GM23338 (cell line): ENCODE data around the gene CDKN2D. TPM values are rescaled to one million over a fixed set of nuclear protein-coding genes. Genes with fewer than 3 reads are reported as not detected.

ENCODE experiments used
- ATAC-seq: fragments of 200-7000 bp; cut with Tn5 transposase; 3 replicates; pipeline ENCODE4 v1.9.1; 2020
- DNase-seq: peaks from one replicate; pipeline ENCODE4 v3.0.0-alpha.2; 2015; ENCODE audit warnings: low spot score
- H2AFZ ChIP-seq: fragments of 200-600 bp; sonication (generic); 2 replicates; pipeline ENCODE4 v1.8.0; 2016; ENCODE audit warnings: antibody characterized with exemption, mild to moderate bottlenecking, moderate library complexity
- H3F3A ChIP-seq: fragments of 200-600 bp; sonication (generic); replicated peaks from 2 replicates; pipeline ENCODE4 v1.8.0; 2017; ENCODE audit warnings: antibody characterized with exemption, mixed run types, low read depth
- H3K27ac ChIP-seq: fragments of 200-600 bp; sonication (generic); 2 replicates; pipeline ENCODE4 v1.6.1; 2016; ENCODE audit warnings: low read depth
- H3K27me3 ChIP-seq: fragments of 200-600 bp; sonication (generic); 2 replicates; pipeline ENCODE4 v1.8.0; 2016; ENCODE audit warnings: mild to moderate bottlenecking, mixed run types, moderate library complexity; ENCODE audit not compliant: insufficient read depth
- H3K36me3 ChIP-seq: fragments of 200-600 bp; sonication (generic); 2 replicates; pipeline ENCODE4 v1.8.0; 2016; ENCODE audit warnings: mild to moderate bottlenecking; ENCODE audit not compliant: insufficient read depth
- H3K4me1 ChIP-seq: fragments of 200-600 bp; sonication (generic); 2 replicates; pipeline ENCODE4 v1.8.0; 2016; ENCODE audit warnings: mild to moderate bottlenecking, moderate library complexity; ENCODE audit not compliant: insufficient read depth
- H3K4me2 ChIP-seq: fragments of 200-600 bp; sonication (generic); 2 replicates; pipeline ENCODE4 v1.7.1; 2017; ENCODE audit warnings: mixed run types
- H3K4me3 ChIP-seq: fragments of 200-600 bp; sonication (generic); 2 replicates; pipeline ENCODE4 v1.6.1; 2016; ENCODE audit warnings: mixed run types
- H3K79me2 ChIP-seq: fragments of 200-600 bp; sonication (generic); replicated peaks from 2 replicates; pipeline ENCODE4 v1.8.0; 2017; ENCODE audit warnings: mild to moderate bottlenecking; ENCODE audit not compliant: insufficient read depth
- H3K9me2 ChIP-seq: fragments of 200-600 bp; sonication (generic); 2 replicates; pipeline ENCODE4 v1.8.0; 2017; ENCODE audit not compliant: insufficient read depth
- H4K20me1 ChIP-seq: fragments of 200-600 bp; sonication (generic); replicated peaks from 2 replicates; pipeline ENCODE4 v1.8.0; 2017; ENCODE audit warnings: mild to moderate bottlenecking; ENCODE audit not compliant: insufficient read depth
- H3K27ac Mint-ChIP-seq: 2 replicates; pipeline ENCODE4 v1.8.0; 2020; ENCODE audit warnings: inconsistent platforms, mild to moderate bottlenecking, moderate library complexity, mixed read lengths
- H3K27me3 Mint-ChIP-seq: 3 replicates; pipeline ENCODE4 v1.8.0; 2022; ENCODE audit warnings: low read depth, mild to moderate bottlenecking, moderate library complexity, mixed read lengths, inconsistent platforms; ENCODE audit not compliant: insufficient read depth, poor library complexity
- H3K36me3 Mint-ChIP-seq: 3 replicates; pipeline ENCODE4 v1.8.0; 2021; ENCODE audit warnings: low read depth, mild to moderate bottlenecking, inconsistent platforms, moderate library complexity, mixed read lengths
- H3K4me1 Mint-ChIP-seq: 3 replicates; pipeline ENCODE4 v1.8.0; 2020; ENCODE audit warnings: mild to moderate bottlenecking, inconsistent platforms, mixed read lengths
- H3K4me3 Mint-ChIP-seq: 3 replicates; pipeline ENCODE4 v1.8.0; 2021; ENCODE audit warnings: moderate library complexity, mild to moderate bottlenecking, inconsistent platforms, mixed read lengths
- H3K9me3 Mint-ChIP-seq: 3 replicates; pipeline ENCODE4 v1.8.0; 2020; ENCODE audit warnings: moderate library complexity, mild to moderate bottlenecking, inconsistent platforms, mixed read lengths
- CREB1 ChIP-seq: fragments of 250-450 bp; sonication (Bioruptor Pico); IDR thresholded peaks from 2 replicates; pipeline ENCODE4 v1.5.0; 2020; ENCODE audit warnings: low read depth, mild to moderate bottlenecking, moderate library complexity
- ETS1 ChIP-seq: IDR thresholded peaks from 2 replicates; pipeline ENCODE4 v1.6.1; 2016; ENCODE audit warnings: antibody characterized with exemption
- EZH2 ChIP-seq: fragments of 200-600 bp; sonication (generic); IDR thresholded peaks from one replicate; pipeline ENCODE4 v1.8.0; 2017; ENCODE audit warnings: antibody characterized with exemption, mild to moderate bottlenecking, low read depth; ENCODE audit not compliant: unreplicated experiment
- JUNB ChIP-seq: IDR thresholded peaks from one replicate; pipeline ENCODE4 v1.6.1; 2016; ENCODE audit warnings: antibody characterized with exemption; ENCODE audit not compliant: unreplicated experiment
- POLR2AphosphoS5 ChIP-seq: IDR thresholded peaks from 2 replicates; pipeline ENCODE4 v1.6.1; 2016; ENCODE audit warnings: antibody characterized with exemption, low read depth
- ZNF462 ChIP-seq: fragments of 250-450 bp; sonication (Bioruptor Pico); IDR thresholded peaks from 2 replicates; pipeline ENCODE4 v1.5.0; 2020; ENCODE audit warnings: mild to moderate bottlenecking, moderate library complexity
- polyA plus RNA-seq: library from polyadenylated mRNA; unstranded; fragments of >200 nt; fragmentation: Nextera tagmentation; extraction: Ambion mirVana; gene quantifications from 2 replicates; pipeline ENCODE4 v1.2.1, GENCODE V29; 2016
- total RNA-seq: library from RNA; depleted of rRNA; stranded (reverse); fragments of >200 nt; shearing (Covaris generic); gene quantifications from 2 replicates; pipeline ENCODE4 v1.2.3, GENCODE V29; 2014

CDKN2D gene
- total and polyA plus RNA-seq, 2 experiments from 2014 or later = 1.4 to 4.0 TPM

GRCh38 chr19:10538204-10538983 lies 30.4 kb downstream of the CDKN2D start (continued):
- TF ChIP-seq CREB1 (CRISPR knock-in tag) (no peak), POLR2AphosphoS5 (no peak), JUNB (no peak), ZNF462 (CRISPR knock-in tag) (no peak), ETS1 (no peak), EZH2 (no peak)

DNA sequence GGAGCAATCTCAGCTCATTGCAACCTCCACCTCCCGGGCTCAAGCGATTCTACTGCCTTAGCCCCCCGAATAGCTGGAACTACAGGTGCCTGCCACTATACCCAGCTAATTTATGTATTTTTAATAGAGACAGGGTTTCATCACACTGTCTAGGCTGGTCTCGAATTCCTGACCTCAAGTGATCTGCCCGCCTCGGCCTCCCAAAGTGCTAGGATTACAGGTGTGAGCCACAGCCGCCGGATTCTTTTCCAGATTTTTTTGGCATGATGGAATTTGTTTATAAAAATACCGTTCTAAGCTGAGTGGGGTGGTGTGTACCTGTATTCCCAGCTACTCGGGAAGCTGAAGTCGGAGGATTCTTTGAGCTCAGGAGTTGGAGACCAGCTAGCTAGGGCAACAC lies 31.1 kb downstream of the CDKN2D start:
- H3K36me3 Mint-ChIP-seq = no peaks in the 10 kb centered on the region
- H4K20me1 ChIP-seq = no peaks in the 10 kb centered on the region
- H3K4me1 Mint-ChIP-seq = no peaks in the 10 kb centered on the region
- H3K4me3 Mint-ChIP-seq = no peak overlapping the region
- H3K9me3 Mint-ChIP-seq = no peaks in the 10 kb centered on the region
- H3F3A ChIP-seq = 0 out of 2 replicates have a peak, but pooled peaks cover under 1% of the 10 kb centered on the region
- H3K27ac ChIP-seq = no peak overlapping the region
- no peaks in the 10 kb centered on the region for H3K4me1 ChIP-seq
- peaks cover 9% of the 10 kb centered on the region for H3K27me3 Mint-ChIP-seq
- H3K27me3 ChIP-seq = no peaks in the 10 kb centered on the region
- H3K27ac Mint-ChIP-seq = no peak overlapping the region
- no peak for DNase-seq
- no peak for ATAC-seq
- H3K9me2 ChIP-seq = no peaks in the 10 kb centered on the region
- no peaks in the 10 kb centered on the region for H3K36me3 ChIP-seq
- no peak overlapping the region for H2AFZ ChIP-seq
- no peaks in the 10 kb centered on the region for H3K79me2 ChIP-seq
- no peak overlapping the region for H3K4me2 ChIP-seq
- H3K4me3 ChIP-seq = no peak overlapping the region
- no peak for TF ChIP-seq EZH2
- TF ChIP-seq POLR2AphosphoS5 = no peak
- TF ChIP-seq ZNF462 (CRISPR knock-in tag) = no peak
